Breast epithelium (tissue), 4 donors: ENCODE data around the gene ROPN1L. TPM values are rescaled to one million over a fixed set of nuclear protein-coding genes. Genes with fewer than 3 reads are reported as not detected.

Source experiments
- DNase-seq, 2 donors: peaks; one replicate each; pipeline ENCODE4 v3.0.0-alpha.2; 2019; ENCODE audit warnings: low spot score in 2 of 2
- H3K27ac ChIP-seq, 2 donors: fragments of 200-600 bp; sonication (generic) in 1 of 2; one replicate each; pipeline ENCODE4 v1.5.1; 2016 to 2019; ENCODE audit warnings: mild to moderate bottlenecking in 1 of 2
- H3K27me3 ChIP-seq, 2 donors: fragments of 200-600 bp; sonication (generic) in 1 of 2; one replicate each; pipeline versions ENCODE4 v1.5.1 to v1.6.0; 2017 to 2019; ENCODE audit warnings: control low read depth in 1 of 2, mild to moderate bottlenecking in 1 of 2
- H3K36me3 ChIP-seq: fragments of 200-600 bp; one replicate; pipeline ENCODE4 v1.5.1; 2019
- H3K4me1 ChIP-seq, 2 donors: fragments of 200-600 bp; sonication (generic); one replicate each; pipeline ENCODE4 v1.5.1; 2016 to 2019; ENCODE audit warnings: control low read depth in 1 of 2
- H3K4me3 ChIP-seq, 3 donors: fragments of 200-600 bp; sonication (generic); 1 replicate in 2 of 3; 2 replicates in 1 of 3; pipeline ENCODE4 v1.5.1; 2016 to 2019; ENCODE audit warnings: mild to moderate bottlenecking in 3 of 3, moderate library complexity in 2 of 3
- H3K9me3 ChIP-seq, 2 donors: fragments of 200-600 bp; sonication (generic) in 1 of 2; one replicate each; pipeline ENCODE4 v1.5.1; 2016 to 2019; ENCODE audit warnings: control low read depth in 1 of 2
- POLR2A ChIP-seq: fragments of 450-650 bp; IDR thresholded peaks from one replicate; pipeline ENCODE4 v1.6.1; 2016; ENCODE audit warnings: antibody characterized with exemption, mild to moderate bottlenecking, moderate library complexity
- POLR2AphosphoS5 ChIP-seq, 3 donors: sonication (generic); formaldehyde crosslinking; IDR thresholded peaks; one replicate each; pipeline ENCODE4 v1.6.1; 2017; ENCODE audit warnings: antibody characterized with exemption in 3 of 3
- intact Hi-C: fragments of 100-400 bp; cut with DNase I; formaldehyde crosslinking; loops from one replicate; pipeline ENCODE4 v1.15.1; 2023; ENCODE audit warnings: low total_unique reads
- total RNA-seq, 3 donors: library from RNA; depleted of rRNA; stranded (reverse); fragments of >200 nt; gene quantifications; one replicate each; pipeline ENCODE4 v1.1.0, GENCODE V29; 2016
- TF ChIP-seq, protein P1 (sequence below), 3 donors: fragments of 450-650 bp; IDR thresholded peaks; one replicate each; pipeline ENCODE4 v1.5.1; 2016 to 2017; ENCODE audit warnings: antibody characterized with exemption in 3 of 3, mild to moderate bottlenecking in 3 of 3, moderate library complexity in 3 of 3

The ROPN1L gene
- total RNA-seq, 3 donors from 2014 or later = 0.29 to 2.9 (median 0.48) TPM

GRCh38 chr5:10466446-10467073 is 24.9 kb downstream of the ROPN1L start:
- H3K27me3 ChIP-seq = no peaks in the 10 kb centered on the region
- intact Hi-C loops = loop anchor here (10.0 kb wide), 1 partner anchor 158 kb away; no protein-coding TSS in a partner anchor
- DNase-seq = no peak
- no peaks in the 10 kb centered on the region for H3K9me3 ChIP-seq
- H3K4me3 ChIP-seq = no peak overlapping the region
- H3K4me1 ChIP-seq = no peaks in the 10 kb centered on the region
- no peak for TF ChIP-seq POLR2A
- TF ChIP-seq, protein P1, sequence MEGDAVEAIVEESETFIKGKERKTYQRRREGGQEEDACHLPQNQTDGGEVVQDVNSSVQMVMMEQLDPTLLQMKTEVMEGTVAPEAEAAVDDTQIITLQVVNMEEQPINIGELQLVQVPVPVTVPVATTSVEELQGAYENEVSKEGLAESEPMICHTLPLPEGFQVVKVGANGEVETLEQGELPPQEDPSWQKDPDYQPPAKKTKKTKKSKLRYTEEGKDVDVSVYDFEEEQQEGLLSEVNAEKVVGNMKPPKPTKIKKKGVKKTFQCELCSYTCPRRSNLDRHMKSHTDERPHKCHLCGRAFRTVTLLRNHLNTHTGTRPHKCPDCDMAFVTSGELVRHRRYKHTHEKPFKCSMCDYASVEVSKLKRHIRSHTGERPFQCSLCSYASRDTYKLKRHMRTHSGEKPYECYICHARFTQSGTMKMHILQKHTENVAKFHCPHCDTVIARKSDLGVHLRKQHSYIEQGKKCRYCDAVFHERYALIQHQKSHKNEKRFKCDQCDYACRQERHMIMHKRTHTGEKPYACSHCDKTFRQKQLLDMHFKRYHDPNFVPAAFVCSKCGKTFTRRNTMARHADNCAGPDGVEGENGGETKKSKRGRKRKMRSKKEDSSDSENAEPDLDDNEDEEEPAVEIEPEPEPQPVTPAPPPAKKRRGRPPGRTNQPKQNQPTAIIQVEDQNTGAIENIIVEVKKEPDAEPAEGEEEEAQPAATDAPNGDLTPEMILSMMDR (IDR thresholded peaks at IDR 0.05) = no peak
- no peak for TF ChIP-seq POLR2AphosphoS5 (IDR thresholded peaks at IDR 0.05)
- H3K36me3 ChIP-seq = no peaks in the 10 kb centered on the region
- no peak overlapping the region for H3K27ac ChIP-seq

- Histone ChIP-seq H3K4me3 (no peak overlapping the region), H3K27me3 (no peaks in the 10 kb centered on the region), H3K4me1 (no peaks in the 10 kb centered on the region), H3K27ac (peak overlapping the region in 1 of 2 donors; percentile 40), H3K9me3 (no peaks in the 10 kb centered on the region), H3K36me3 (no peaks in the 10 kb centered on the region)
- TF ChIP-seq, protein P1 (IDR thresholded peaks at IDR 0.05) = no peak
- intact Hi-C loops = loop anchor here (10.0 kb wide), 1 partner anchor 157 kb away; no protein-coding TSS in a partner anchor
- no peak for DNase-seq
These were observed 25.9 kb downstream of the ROPN1L start for GRCh38 chr5:10467281-10468198.

DNA sequence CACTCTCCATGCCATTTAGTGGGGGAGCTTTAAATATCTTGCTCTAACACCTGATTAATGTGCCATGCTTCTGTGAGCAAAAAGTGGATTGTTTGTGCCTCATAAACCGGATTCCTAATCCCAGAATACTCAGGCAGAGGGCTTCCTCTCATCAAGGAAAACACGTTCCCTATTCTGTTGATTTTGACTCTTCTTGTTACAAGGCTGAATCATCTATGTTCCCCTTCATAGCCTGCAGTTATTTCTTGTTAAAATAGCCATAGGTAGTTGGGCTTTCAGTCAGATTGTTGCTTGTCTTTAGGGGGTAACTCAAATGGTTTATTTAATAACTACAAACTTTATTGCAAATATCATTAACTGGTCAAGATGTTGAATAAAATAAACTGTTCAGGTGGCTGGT is 26.6 kb downstream of the ROPN1L start:
- Histone ChIP-seq H3K4me1 (no peaks in the 10 kb centered on the region), H3K9me3 (no peaks in the 10 kb centered on the region), H3K4me3 (no peak overlapping the region), H3K27ac (no peak overlapping the region), H3K36me3 (no peaks in the 10 kb centered on the region), H3K27me3 (no peaks in the 10 kb centered on the region)
- no peak for DNase-seq
- intact Hi-C loops = loop anchor here (10.0 kb wide), 1 partner anchor 157 kb away; no protein-coding TSS in a partner anchor
- TF ChIP-seq POLR2AphosphoS5 (IDR thresholded peaks at IDR 0.05) (no peak), POLR2A (no peak)
- TF ChIP-seq, protein P1 (IDR thresholded peaks at IDR 0.05) = no peak

DNA sequence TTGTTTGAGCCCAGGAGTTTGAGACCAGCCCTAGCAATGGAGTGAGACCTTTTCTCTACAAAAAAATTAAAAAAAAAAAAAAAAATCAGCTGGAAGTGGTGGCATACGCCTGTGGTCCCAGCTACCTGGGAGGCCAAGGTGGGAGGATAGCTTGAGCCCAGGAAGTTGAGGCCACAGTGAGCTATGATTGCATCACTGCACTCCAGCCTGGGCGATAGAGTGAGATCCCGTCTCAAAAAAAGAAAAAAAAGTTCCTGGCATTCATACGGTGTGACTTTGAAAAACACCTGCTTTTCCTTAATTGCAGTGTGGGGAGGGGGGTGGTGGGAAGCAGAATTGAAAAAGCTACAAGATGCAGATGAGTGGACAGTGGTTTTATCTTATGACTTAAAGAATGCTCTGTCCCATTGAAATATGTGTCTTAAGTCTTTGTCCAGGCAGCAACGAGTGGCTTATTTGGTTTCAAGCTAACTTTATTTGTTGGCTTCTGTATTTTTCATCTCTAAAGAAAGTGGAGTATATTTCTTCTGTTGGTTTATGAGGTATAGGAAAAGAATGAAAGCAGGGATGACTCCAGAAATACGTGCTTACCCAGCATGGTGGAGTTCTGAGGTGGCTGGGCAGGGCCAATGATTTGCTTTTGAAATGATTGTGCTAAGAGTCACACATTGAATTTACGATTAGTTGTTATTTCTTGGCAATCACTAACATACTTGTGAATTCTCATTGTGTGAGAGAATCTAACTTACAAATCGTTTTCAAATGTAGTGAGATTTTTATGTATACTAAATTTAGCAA is 27.8 kb downstream of the ROPN1L start:
- Histone ChIP-seq H3K4me1 (no peaks in the 10 kb centered on the region), H3K27me3 (no peaks in the 10 kb centered on the region), H3K36me3 (no peaks in the 10 kb centered on the region), H3K9me3 (no peaks in the 10 kb centered on the region), H3K27ac (no peak overlapping the region), H3K4me3 (no peak overlapping the region)
- intact Hi-C loops = loop anchor here (10.0 kb wide), 1 partner anchor 155 kb away; no protein-coding TSS in a partner anchor
- TF ChIP-seq, protein P1 (IDR thresholded peaks at IDR 0.05) = no peak
- TF ChIP-seq POLR2AphosphoS5 (IDR thresholded peaks at IDR 0.05) (no peak), POLR2A (no peak)
- DNase-seq = no peak
